Panc1 (cell line): ENCODE data around the gene FAM83G. TPM values are rescaled to one million over a fixed set of nuclear protein-coding genes. Genes with fewer than 3 reads are reported as not detected.

Experiments used
- ATAC-seq: fragments of 200-7000 bp; cut with Tn5 transposase; 2 replicates; pipeline ENCODE4 v1.9.1; 2020; ENCODE audit warnings: mild to moderate bottlenecking, moderate library complexity
- BruUV-seq: library from RNA; stranded (reverse); fragments of 400-500 nt; replicated peaks from 2 replicates; lab custom pipeline; 2021; lab: Mats Ljungman, UMichigan
- CTCF ChIA-PET: fragments of 300-600 bp; sonication (Branson Sonifier 250); formaldehyde crosslinking; loops from one replicate; lab custom pipeline; 2022; ENCODE audit warnings: antibody characterized with exemption; lab: Charles Lee
- POLR2A ChIA-PET: fragments of 300-600 bp; sonication (Branson Sonifier 250); formaldehyde crosslinking; loops from one replicate; lab custom pipeline; 2022; ENCODE audit warnings: antibody characterized with exemption; lab: Charles Lee
- DNase-seq: peaks from one replicate; pipeline ENCODE4 v3.0.0-alpha.2; 2010; ENCODE audit warnings: low read depth, low spot score
- H3K27ac ChIP-seq: 2 replicates; pipeline ENCODE4 v1.5.1; 2011; ENCODE audit warnings: mild to moderate bottlenecking, low read length, inconsistent platforms
- H3K27me3 ChIP-seq: fragments of 200-500 bp; sonication (Bioruptor generic); 2 replicates; pipeline ENCODE4 v1.6.0; 2014; ENCODE audit warnings: low read length, inconsistent platforms; ENCODE audit not compliant: control insufficient read depth, insufficient read depth
- H3K36me3 ChIP-seq: fragments of 200-500 bp; sonication (Bioruptor generic); 2 replicates; pipeline ENCODE4 v1.5.1; 2014; ENCODE audit warnings: inconsistent platforms, mild to moderate bottlenecking, low read length, moderate library complexity; ENCODE audit not compliant: control insufficient read depth, insufficient read depth
- H3K4me1 ChIP-seq: 2 replicates; pipeline ENCODE4 v1.5.1; 2011; ENCODE audit warnings: inconsistent platforms, mild to moderate bottlenecking, low read length, moderate library complexity; ENCODE audit not compliant: control insufficient read depth, insufficient read depth
- H3K4me3 ChIP-seq, 2 experiments: 2 replicates each; pipeline ENCODE4 v1.5.1; 2011 to 2012; ENCODE audit warnings: low read depth in 2 of 2, low read length in 2 of 2, mild to moderate bottlenecking in 2 of 2, inconsistent platforms in 1 of 2, moderate library complexity in 1 of 2
- H3K9me3 ChIP-seq: fragments of 200-500 bp; sonication (Bioruptor generic); 2 replicates; pipeline ENCODE4 v1.5.1; 2014; ENCODE audit warnings: low read depth, mild to moderate bottlenecking, inconsistent platforms, low read length, moderate library complexity; ENCODE audit not compliant: control insufficient read depth, insufficient read depth
- POLR2AphosphoS5 ChIP-seq: IDR thresholded peaks from 2 replicates; pipeline ENCODE4 v1.6.1; 2012; ENCODE audit warnings: mild to moderate bottlenecking, low read depth, low read length, moderate library complexity
- SIN3A ChIP-seq: IDR thresholded peaks from 2 replicates; pipeline ENCODE4 v1.6.1; 2012; ENCODE audit warnings: low read depth, mild to moderate bottlenecking, low read length, moderate library complexity, borderline replicate concordance; ENCODE audit not compliant: insufficient read depth
- TCF7L2 ChIP-seq: IDR thresholded peaks from 2 replicates; pipeline ENCODE4 v1.6.1; 2011; ENCODE audit warnings: mild to moderate bottlenecking, low read depth, low read length, inconsistent platforms
- in situ Hi-C: cut with HindIII; loops from 2 replicates; pipeline ENCODE4 v1.10.0; 2016; ENCODE audit warnings: low sequenced_read_pairs, low pct_unique_long_range_greater_than_20kb
- intact Hi-C: fragments of 100-400 bp; cut with micrococcal nuclease; formaldehyde crosslinking; loops from one replicate; pipeline ENCODE4 v1.10.0; 2022; ENCODE audit not compliant: unreplicated experiment
- total RNA-seq: library from RNA; stranded (reverse); gene quantifications from one replicate; pipeline ENCODE4 v1.2.1, GENCODE V29; 2021; ENCODE audit not compliant: unreplicated experiment
- TF ChIP-seq, protein P1 (sequence below), 2 experiments: IDR thresholded peaks; 2 replicates each; pipeline ENCODE4 v1.6.1; 2011 to 2012; ENCODE audit warnings: low read depth in 2 of 2, control low read depth in 1 of 2, low read length in 1 of 2, mild to moderate bottlenecking in 1 of 2, moderate library complexity in 1 of 2; ENCODE audit not compliant: insufficient read depth in 1 of 2
- TF ChIP-seq, protein P2 (sequence below): fragments of 450-650 bp; IDR thresholded peaks from 2 replicates; pipeline ENCODE4 v1.5.1; 2017; ENCODE audit warnings: mild to moderate bottlenecking

The FAM83G gene
- total RNA-seq, 1 experiment from 2014 or later = 17.3 TPM

DNA sequence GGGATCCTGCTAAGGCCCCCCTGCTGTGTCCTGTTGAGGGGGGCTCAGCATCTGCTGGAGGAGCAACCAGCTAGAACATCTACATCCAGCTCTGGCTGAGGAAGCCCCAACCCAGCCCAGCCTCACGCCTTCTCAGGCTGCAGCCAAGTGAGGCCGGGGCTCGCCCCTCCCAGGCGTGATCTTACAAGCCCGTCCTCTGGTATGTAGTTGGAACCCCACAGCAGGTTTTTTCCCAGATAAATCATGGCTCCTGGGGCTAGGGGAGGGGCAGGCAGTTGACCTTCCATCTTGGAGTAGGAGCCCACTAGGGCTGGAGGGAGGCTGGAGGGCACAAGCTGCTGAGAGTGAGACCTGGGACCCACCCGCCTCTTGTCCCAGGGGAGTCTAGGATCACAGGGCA, 4.7 kb downstream of the FAM83G start:
- POLR2A ChIA-PET = no interaction called here
- Histone ChIP-seq H3K9me3 (no peaks in the 10 kb centered on the region; the same call in 1 of the 2 replicates), H3K27ac (no peak overlapping the region), H3K36me3 (no peaks in the 10 kb centered on the region; the same call in 1 of the 2 replicates), H3K27me3 (no peaks in the 10 kb centered on the region), H3K4me1 (peaks cover 5% of the 10 kb centered on the region), H3K4me3 (no peak overlapping the region)
- no TSS peak for BruUV-seq
- TF ChIP-seq SIN3A (no peak), TCF7L2 (no peak)
- CTCF ChIA-PET = no interaction called here
- ATAC-seq (no peak), DNase-seq (no peak)
- intact Hi-C loops = no loop called here
- in situ Hi-C loops = no loop called here

DNA sequence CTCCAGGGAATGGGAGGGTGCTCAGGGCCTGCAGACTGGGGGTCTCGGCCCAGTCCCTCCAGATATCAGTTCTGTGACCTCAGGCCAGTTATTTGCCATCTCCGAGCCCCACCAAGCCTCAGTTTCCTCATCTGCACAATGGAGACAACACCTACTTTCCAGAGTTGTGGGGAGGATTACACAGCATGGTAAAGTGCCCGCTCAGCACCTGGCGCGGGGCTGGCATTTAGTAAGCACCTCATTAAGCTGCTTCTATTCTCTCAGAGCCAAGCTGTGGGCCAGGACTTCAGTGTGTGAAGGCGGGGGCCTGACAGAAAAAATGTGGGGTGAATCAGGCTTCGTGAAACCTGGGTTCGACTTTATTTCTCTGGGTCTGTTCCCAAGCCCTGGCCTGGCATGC, 5.2 kb downstream of the FAM83G start:
- Histone ChIP-seq H3K36me3 (no peaks in the 10 kb centered on the region; the same call in 1 of the 2 replicates), H3K4me3 (no peak overlapping the region), H3K27me3 (no peaks in the 10 kb centered on the region), H3K4me1 (peaks cover 5% of the 10 kb centered on the region), H3K9me3 (no peaks in the 10 kb centered on the region; the same call in 1 of the 2 replicates), H3K27ac (no peak overlapping the region)
- intact Hi-C loops = no loop called here
- ChIA-PET POLR2A (no interaction called here), CTCF (no interaction called here)
- no TSS peak for BruUV-seq
- in situ Hi-C loops = no loop called here
- no peak for DNase-seq
- no peak for ATAC-seq
- TF ChIP-seq, protein P1, sequence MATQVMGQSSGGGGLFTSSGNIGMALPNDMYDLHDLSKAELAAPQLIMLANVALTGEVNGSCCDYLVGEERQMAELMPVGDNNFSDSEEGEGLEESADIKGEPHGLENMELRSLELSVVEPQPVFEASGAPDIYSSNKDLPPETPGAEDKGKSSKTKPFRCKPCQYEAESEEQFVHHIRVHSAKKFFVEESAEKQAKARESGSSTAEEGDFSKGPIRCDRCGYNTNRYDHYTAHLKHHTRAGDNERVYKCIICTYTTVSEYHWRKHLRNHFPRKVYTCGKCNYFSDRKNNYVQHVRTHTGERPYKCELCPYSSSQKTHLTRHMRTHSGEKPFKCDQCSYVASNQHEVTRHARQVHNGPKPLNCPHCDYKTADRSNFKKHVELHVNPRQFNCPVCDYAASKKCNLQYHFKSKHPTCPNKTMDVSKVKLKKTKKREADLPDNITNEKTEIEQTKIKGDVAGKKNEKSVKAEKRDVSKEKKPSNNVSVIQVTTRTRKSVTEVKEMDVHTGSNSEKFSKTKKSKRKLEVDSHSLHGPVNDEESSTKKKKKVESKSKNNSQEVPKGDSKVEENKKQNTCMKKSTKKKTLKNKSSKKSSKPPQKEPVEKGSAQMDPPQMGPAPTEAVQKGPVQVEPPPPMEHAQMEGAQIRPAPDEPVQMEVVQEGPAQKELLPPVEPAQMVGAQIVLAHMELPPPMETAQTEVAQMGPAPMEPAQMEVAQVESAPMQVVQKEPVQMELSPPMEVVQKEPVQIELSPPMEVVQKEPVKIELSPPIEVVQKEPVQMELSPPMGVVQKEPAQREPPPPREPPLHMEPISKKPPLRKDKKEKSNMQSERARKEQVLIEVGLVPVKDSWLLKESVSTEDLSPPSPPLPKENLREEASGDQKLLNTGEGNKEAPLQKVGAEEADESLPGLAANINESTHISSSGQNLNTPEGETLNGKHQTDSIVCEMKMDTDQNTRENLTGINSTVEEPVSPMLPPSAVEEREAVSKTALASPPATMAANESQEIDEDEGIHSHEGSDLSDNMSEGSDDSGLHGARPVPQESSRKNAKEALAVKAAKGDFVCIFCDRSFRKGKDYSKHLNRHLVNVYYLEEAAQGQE (IDR thresholded peaks at IDR 0.05; ENCODE audit: insufficient read depth in 1 of 2, low read depth in 2 of 2, low read length in 1 of 2) = no peak
- no peak for TF ChIP-seq TCF7L2
- TF ChIP-seq, protein P2, sequence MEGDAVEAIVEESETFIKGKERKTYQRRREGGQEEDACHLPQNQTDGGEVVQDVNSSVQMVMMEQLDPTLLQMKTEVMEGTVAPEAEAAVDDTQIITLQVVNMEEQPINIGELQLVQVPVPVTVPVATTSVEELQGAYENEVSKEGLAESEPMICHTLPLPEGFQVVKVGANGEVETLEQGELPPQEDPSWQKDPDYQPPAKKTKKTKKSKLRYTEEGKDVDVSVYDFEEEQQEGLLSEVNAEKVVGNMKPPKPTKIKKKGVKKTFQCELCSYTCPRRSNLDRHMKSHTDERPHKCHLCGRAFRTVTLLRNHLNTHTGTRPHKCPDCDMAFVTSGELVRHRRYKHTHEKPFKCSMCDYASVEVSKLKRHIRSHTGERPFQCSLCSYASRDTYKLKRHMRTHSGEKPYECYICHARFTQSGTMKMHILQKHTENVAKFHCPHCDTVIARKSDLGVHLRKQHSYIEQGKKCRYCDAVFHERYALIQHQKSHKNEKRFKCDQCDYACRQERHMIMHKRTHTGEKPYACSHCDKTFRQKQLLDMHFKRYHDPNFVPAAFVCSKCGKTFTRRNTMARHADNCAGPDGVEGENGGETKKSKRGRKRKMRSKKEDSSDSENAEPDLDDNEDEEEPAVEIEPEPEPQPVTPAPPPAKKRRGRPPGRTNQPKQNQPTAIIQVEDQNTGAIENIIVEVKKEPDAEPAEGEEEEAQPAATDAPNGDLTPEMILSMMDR = no peak
- no peak for TF ChIP-seq POLR2AphosphoS5
- no peak for TF ChIP-seq SIN3A

DNA sequence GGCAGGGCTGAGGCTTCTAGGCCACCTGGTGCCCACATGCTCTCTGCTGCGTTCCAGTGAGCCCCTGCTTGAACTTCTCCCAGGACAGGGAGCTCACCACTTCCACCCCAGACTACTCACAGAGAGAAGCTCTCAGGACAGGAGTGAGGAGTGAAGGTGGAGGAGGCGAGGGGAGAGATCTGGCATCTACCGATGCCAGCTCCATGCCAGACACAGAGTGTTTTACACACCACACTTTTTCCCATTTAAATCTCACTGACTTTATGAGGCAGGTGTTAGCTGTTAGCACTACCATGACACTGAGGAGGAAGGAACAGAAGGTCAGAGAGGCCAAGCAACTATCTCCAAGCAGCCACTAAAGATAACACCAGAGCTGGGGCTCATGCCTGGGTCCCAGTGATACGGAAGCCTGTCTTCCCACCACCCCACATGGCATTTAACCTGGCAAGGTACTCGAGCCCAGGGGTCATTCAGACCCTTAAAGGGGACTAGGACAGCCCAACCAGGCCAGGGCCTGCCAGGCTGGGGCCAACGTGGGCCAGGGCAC, 6.8 kb downstream of the FAM83G start:
- no peak overlapping the region for H3K27ac ChIP-seq
- ATAC-seq (no peak), DNase-seq (no peak)
- no TSS peak for BruUV-seq
- no peak for TF ChIP-seq TCF7L2
- TF ChIP-seq, protein P1 (IDR thresholded peaks at IDR 0.05; ENCODE audit: insufficient read depth in 1 of 2, low read depth in 2 of 2, low read length in 1 of 2) = no peak
- TF ChIP-seq SIN3A = no peak
- TF ChIP-seq POLR2AphosphoS5 = no peak
- TF ChIP-seq, protein P2 = no peak
- no peak overlapping the region for H3K4me3 ChIP-seq
- no peaks in the 10 kb centered on the region; the same call in 1 of the 2 replicates for H3K9me3 ChIP-seq
- intact Hi-C loops = no loop called here
- in situ Hi-C loops = no loop called here
- H3K36me3 ChIP-seq = no peaks in the 10 kb centered on the region
- H3K4me1 ChIP-seq = peaks cover 5% of the 10 kb centered on the region; the same call in 1 of the 2 replicates
- ChIA-PET CTCF (no interaction called here), POLR2A (interaction anchor here (0.6 kb wide), 1 partner anchor 11 kb away, joined by 3 read pairs; no protein-coding TSS in a partner anchor)
- H3K27me3 ChIP-seq = no peaks in the 10 kb centered on the region
